B cell (primary cell): ENCODE data around the gene HBB.

Experiments
- CTCF ChIP-seq: fragments of 200-600 bp; IDR thresholded peaks from one replicate; pipeline ENCODE4 v1.8.0; 2022; ENCODE audit warnings: antibody characterized with exemption, mild to moderate bottlenecking
- EZH2 ChIP-seq: IDR thresholded peaks from 2 replicates; pipeline ENCODE4 v1.6.1; 2012; ENCODE audit warnings: borderline replicate concordance, low read depth, mild to moderate bottlenecking, moderate library complexity, low read length; ENCODE audit not compliant: insufficient read depth, poor library complexity, severe bottlenecking

GRCh38 chr11:5246772-5247471 lies 20.1 kb upstream of the HBB start:
- TF ChIP-seq CTCF (no peak), EZH2 (no peak)
